GM12878 (cell line): ENCODE results near the gene GABARAPL2. TPM values are rescaled to one million over a fixed set of nuclear protein-coding genes. Genes with fewer than 3 reads are reported as not detected.
A peak's percentile ranks its signal among the peaks of the same experiment; 100 is the strongest.

Experiments
- BACH1 ChIP-seq: fragments of 450-650 bp; IDR thresholded peaks from 2 replicates; pipeline ENCODE4 v1.6.1; 2017; ENCODE audit warnings: mild to moderate bottlenecking, borderline replicate concordance
- CHD1 ChIP-seq: IDR thresholded peaks from 2 replicates; pipeline ENCODE4 v1.6.1; 2012; ENCODE audit warnings: low read depth, low read length, improper control_type of control experiment
- CHD2 ChIP-seq: IDR thresholded peaks from 2 replicates; pipeline ENCODE4 v1.6.1; 2011; ENCODE audit warnings: low read depth, low read length, improper control_type of control experiment, borderline replicate concordance
- EED ChIP-seq: sonication (generic); IDR thresholded peaks from 2 replicates; pipeline ENCODE4 v1.6.1; 2016; ENCODE audit warnings: antibody characterized with exemption, low read depth
- EP300 ChIP-seq, 2 experiments: fragments of 150-350 bp in 1 of 2; IDR thresholded peaks; 2 replicates each; pipeline ENCODE4 v1.6.1; 2011 to 2012; ENCODE audit warnings: low read depth in 2 of 2, low read length in 2 of 2, borderline replicate concordance in 1 of 2, improper control_type of control experiment in 1 of 2, inconsistent platforms in 1 of 2; ENCODE audit not compliant: control insufficient read depth in 1 of 2
- ETV6 ChIP-seq, 2 experiments: fragments of 450-650 bp in 1 of 2; IDR thresholded peaks in 1 of 2; conservative IDR thresholded peaks in 1 of 2; 2 replicates each; pipeline ENCODE4 v1.6.1; 2014; ENCODE audit warnings: antibody characterized with exemption in 1 of 2, borderline replicate concordance in 1 of 2, low read depth in 1 of 2, mild to moderate bottlenecking in 1 of 2, moderate library complexity in 1 of 2
- HDAC6 ChIP-seq: fragments of 200-600 bp; sonication (generic); IDR thresholded peaks from one replicate; pipeline ENCODE4 v1.8.0; 2017; ENCODE audit warnings: antibody characterized with exemption; ENCODE audit not compliant: unreplicated experiment
- JUND ChIP-seq: IDR thresholded peaks from 2 replicates; pipeline ENCODE4 v1.6.1; 2012; ENCODE audit warnings: low read depth, mild to moderate bottlenecking, low read length, improper control_type of control experiment, moderate library complexity
- MXI1 ChIP-seq: fragments of 150-350 bp; IDR thresholded peaks from 2 replicates; pipeline ENCODE4 v1.6.1; 2011; ENCODE audit warnings: low read depth, mild to moderate bottlenecking, inconsistent platforms, low read length, improper control_type of control experiment
- MYC ChIP-seq: IDR thresholded peaks from 2 replicates; pipeline ENCODE4 v1.6.1; 2011; ENCODE audit warnings: mild to moderate bottlenecking, low read length, moderate library complexity, inconsistent platforms; ENCODE audit not compliant: insufficient read depth, insufficient replicate concordance, insufficient read length, severe bottlenecking
- NBN ChIP-seq: fragments of 450-650 bp; IDR thresholded peaks from 2 replicates; pipeline ENCODE4 v1.6.1; 2016
- NFYB ChIP-seq: IDR thresholded peaks from 2 replicates; pipeline ENCODE4 v1.6.1; 2011; ENCODE audit warnings: low read depth, mild to moderate bottlenecking, low read length, improper control_type of control experiment, moderate library complexity; ENCODE audit not compliant: insufficient read depth
- SPI1 ChIP-seq: IDR thresholded peaks from 2 replicates; pipeline ENCODE4 v1.6.1; 2011; ENCODE audit warnings: low read depth, mild to moderate bottlenecking, low read length, moderate library complexity, borderline replicate concordance; ENCODE audit not compliant: insufficient read depth
- SREBF1 ChIP-seq: IDR thresholded peaks from 2 replicates; pipeline ENCODE4 v1.6.1; 2012; ENCODE audit warnings: mild to moderate bottlenecking, low read length
- TBL1XR1 ChIP-seq: IDR thresholded peaks from 2 replicates; pipeline ENCODE4 v1.6.1; 2012; ENCODE audit warnings: low read depth, low read length, improper control_type of control experiment
- YY1 ChIP-seq: IDR thresholded peaks from 2 replicates; pipeline ENCODE4 v1.6.1; 2011; ENCODE audit warnings: low read depth, mild to moderate bottlenecking, low read length
- ZBED1 ChIP-seq: IDR thresholded peaks from 2 replicates; pipeline ENCODE4 v1.6.1; 2016; ENCODE audit warnings: borderline replicate concordance
- ZNF274 ChIP-seq: IDR thresholded peaks from one replicate; pipeline ENCODE4 v1.8.0; 2011; ENCODE audit not compliant: insufficient read length, insufficient read depth
- ZNF622 ChIP-seq: fragments of 450-650 bp; IDR thresholded peaks from 2 replicates; pipeline ENCODE4 v1.6.1; 2017; ENCODE audit warnings: mild to moderate bottlenecking, inconsistent platforms
- polyA plus RNA-seq, 11 experiments: library from polyadenylated mRNA; depleted of rRNA in 4 of 11; unstranded in 6 of 11; stranded (reverse) in 5 of 11; fragments of >200 nt; fragmentation: Nextera tagmentation in 4 of 11; fragmentation: Illumina TruSeq in 1 of 11; extraction: Ambion mirVana in 4 of 11; extraction: Trizol in 1 of 11; gene quantifications; 1 replicate in 1 of 11; 2 replicates in 10 of 11; pipeline versions ENCODE4 v1.2.1 to v1.2.3, GENCODE V29; 2011 to 2016; ENCODE audit warnings: inconsistent platforms in 2 of 11, missing spikeins in 2 of 11, low read depth in 1 of 11
- total RNA-seq, 4 experiments: library from RNA; depleted of rRNA in 3 of 4; stranded (reverse); fragments of >200 nt in 3 of 4; fragmentation: Illumina TruSeq in 1 of 4; extraction: Trizol in 1 of 4; gene quantifications; 2 replicates each; pipeline versions ENCODE4 v1.2.1 to v1.2.3, GENCODE V29; 2013 to 2021
- TF ChIP-seq, protein P1 (sequence below): fragments of 450-650 bp; IDR thresholded peaks from 2 replicates; pipeline ENCODE4 v1.6.1; 2016; ENCODE audit warnings: mild to moderate bottlenecking
- TF ChIP-seq, protein P2 (sequence below), 3 experiments: IDR thresholded peaks in 2 of 3; conservative IDR thresholded peaks in 1 of 3; 2 replicates each; pipeline ENCODE4 v1.5.1; 2011; ENCODE audit warnings: low read depth in 3 of 3, low read length in 3 of 3, mild to moderate bottlenecking in 3 of 3, control low read depth in 2 of 3, moderate library complexity in 2 of 3, inconsistent platforms in 1 of 3, mixed read lengths in 1 of 3; ENCODE audit not compliant: control insufficient read depth in 2 of 3, insufficient read depth in 1 of 3; ENCODE audit errors: extremely low read depth in 1 of 3
- TF ChIP-seq, protein P3 (sequence below): fragments of 450-650 bp; IDR thresholded peaks from 2 replicates; pipeline ENCODE4 v1.6.1; 2017; ENCODE audit warnings: borderline replicate concordance
- TF ChIP-seq, protein P4 (sequence below): fragments of 450-650 bp; IDR thresholded peaks from 2 replicates; pipeline ENCODE4 v1.6.1; 2016; ENCODE audit warnings: mild to moderate bottlenecking
- TF ChIP-seq, protein P5 (sequence below): IDR thresholded peaks from 2 replicates; pipeline ENCODE4 v1.6.1; 2011; ENCODE audit warnings: low read depth, mild to moderate bottlenecking, low read length, moderate library complexity, borderline replicate concordance; ENCODE audit errors: extremely low read depth

GABARAPL2 gene
- total and polyA plus RNA-seq, 10 of the 15 experiments (the other 5 are each of a cell fraction or from before 2014, with no cell fraction given) = 61.9 to 359 (median 128) TPM

DNA sequence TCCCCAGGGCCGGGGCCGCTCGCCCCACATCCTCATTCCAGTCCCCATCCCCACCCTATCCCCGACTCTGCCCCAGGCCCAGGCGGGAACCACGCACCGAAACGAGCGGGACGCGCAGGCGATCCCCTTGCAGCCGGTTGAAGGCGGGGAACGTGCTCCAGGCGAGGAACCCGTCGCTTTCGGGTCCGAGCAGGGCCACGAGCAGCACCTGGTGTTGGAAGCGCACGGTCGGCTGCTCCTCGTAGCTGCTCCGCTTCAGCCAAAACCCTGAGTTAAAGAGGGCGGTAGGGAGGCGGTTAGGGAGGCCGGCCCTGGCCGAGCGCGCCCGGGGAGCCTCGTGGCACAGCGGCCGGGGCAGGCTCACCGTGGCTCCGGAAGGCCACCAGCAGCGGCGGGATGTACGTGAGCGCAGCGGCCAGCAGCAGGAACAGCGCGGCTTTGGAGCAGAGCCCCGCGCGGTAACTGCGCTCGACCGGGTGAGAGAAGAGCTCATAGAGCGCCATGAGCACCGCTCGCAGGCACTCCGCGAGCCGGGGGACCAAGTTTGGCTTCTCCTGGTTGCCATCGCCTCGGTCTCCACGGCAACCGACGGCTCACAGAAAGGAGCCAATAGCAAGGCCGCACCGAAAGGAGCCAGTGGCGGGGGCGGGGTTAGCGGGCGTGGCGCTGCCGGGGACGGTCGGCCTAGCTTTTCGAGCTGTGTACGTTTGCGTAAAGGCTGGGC, 10.3 kb upstream of the GABARAPL2 start, which contains the start of gene TMEM231 (continued):
- TF ChIP-seq, protein P1, sequence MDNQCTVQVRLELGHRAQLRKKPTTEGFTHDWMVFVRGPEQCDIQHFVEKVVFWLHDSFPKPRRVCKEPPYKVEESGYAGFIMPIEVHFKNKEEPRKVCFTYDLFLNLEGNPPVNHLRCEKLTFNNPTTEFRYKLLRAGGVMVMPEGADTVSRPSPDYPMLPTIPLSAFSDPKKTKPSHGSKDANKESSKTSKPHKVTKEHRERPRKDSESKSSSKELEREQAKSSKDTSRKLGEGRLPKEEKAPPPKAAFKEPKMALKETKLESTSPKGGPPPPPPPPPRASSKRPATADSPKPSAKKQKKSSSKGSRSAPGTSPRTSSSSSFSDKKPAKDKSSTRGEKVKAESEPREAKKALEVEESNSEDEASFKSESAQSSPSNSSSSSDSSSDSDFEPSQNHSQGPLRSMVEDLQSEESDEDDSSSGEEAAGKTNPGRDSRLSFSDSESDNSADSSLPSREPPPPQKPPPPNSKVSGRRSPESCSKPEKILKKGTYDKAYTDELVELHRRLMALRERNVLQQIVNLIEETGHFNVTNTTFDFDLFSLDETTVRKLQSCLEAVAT = no peak
- TF ChIP-seq NFYB (peak; percentile 54; the same call in 1 of the 2 replicates), CHD2 (peak; percentile 13; the same call in 1 of the 2 replicates), ZBED1 (no peak), ETV6 (conservative IDR thresholded peaks at IDR 0.05 in 1 of 2, IDR thresholded peaks at IDR 0.05 in 1 of 2; ENCODE audit: borderline replicate concordance in 1 of 2, low read depth in 1 of 2) (no peak), ZNF274 (no peak), EED (no peak), HDAC6 (no peak), CHD1 (no peak), JUND (no peak), SPI1 (no peak), MXI1 (peak; percentile 99), ZNF622 (no peak), EP300 (IDR thresholded peaks at IDR 0.05; ENCODE audit: borderline replicate concordance in 1 of 2, control insufficient read depth in 1 of 2, low read depth in 2 of 2, low read length in 2 of 2) (0 out of 4 replicates have a peak, but pooled peaks of 1 of the 2 experiments have one; percentile 21), YY1 (peak; percentile 84), BACH1 (0 out of 2 replicates have a peak, but pooled peaks have one; percentile 18), NBN (no peak), TBL1XR1 (no peak), SREBF1 (no peak), MYC (no peak)
- TF ChIP-seq, protein P2, sequence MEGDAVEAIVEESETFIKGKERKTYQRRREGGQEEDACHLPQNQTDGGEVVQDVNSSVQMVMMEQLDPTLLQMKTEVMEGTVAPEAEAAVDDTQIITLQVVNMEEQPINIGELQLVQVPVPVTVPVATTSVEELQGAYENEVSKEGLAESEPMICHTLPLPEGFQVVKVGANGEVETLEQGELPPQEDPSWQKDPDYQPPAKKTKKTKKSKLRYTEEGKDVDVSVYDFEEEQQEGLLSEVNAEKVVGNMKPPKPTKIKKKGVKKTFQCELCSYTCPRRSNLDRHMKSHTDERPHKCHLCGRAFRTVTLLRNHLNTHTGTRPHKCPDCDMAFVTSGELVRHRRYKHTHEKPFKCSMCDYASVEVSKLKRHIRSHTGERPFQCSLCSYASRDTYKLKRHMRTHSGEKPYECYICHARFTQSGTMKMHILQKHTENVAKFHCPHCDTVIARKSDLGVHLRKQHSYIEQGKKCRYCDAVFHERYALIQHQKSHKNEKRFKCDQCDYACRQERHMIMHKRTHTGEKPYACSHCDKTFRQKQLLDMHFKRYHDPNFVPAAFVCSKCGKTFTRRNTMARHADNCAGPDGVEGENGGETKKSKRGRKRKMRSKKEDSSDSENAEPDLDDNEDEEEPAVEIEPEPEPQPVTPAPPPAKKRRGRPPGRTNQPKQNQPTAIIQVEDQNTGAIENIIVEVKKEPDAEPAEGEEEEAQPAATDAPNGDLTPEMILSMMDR (IDR thresholded peaks at IDR 0.05 in 2 of 3, conservative IDR thresholded peaks at IDR 0.05 in 1 of 3; ENCODE audit: control insufficient read depth in 2 of 3, extremely low read depth in 1 of 3, insufficient read depth in 1 of 3, low read depth in 3 of 3, low read length in 3 of 3) = no peak
- TF ChIP-seq, protein P3, sequence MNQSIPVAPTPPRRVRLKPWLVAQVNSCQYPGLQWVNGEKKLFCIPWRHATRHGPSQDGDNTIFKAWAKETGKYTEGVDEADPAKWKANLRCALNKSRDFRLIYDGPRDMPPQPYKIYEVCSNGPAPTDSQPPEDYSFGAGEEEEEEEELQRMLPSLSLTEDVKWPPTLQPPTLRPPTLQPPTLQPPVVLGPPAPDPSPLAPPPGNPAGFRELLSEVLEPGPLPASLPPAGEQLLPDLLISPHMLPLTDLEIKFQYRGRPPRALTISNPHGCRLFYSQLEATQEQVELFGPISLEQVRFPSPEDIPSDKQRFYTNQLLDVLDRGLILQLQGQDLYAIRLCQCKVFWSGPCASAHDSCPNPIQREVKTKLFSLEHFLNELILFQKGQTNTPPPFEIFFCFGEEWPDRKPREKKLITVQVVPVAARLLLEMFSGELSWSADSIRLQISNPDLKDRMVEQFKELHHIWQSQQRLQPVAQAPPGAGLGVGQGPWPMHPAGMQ = no peak
- TF ChIP-seq, protein P4, sequence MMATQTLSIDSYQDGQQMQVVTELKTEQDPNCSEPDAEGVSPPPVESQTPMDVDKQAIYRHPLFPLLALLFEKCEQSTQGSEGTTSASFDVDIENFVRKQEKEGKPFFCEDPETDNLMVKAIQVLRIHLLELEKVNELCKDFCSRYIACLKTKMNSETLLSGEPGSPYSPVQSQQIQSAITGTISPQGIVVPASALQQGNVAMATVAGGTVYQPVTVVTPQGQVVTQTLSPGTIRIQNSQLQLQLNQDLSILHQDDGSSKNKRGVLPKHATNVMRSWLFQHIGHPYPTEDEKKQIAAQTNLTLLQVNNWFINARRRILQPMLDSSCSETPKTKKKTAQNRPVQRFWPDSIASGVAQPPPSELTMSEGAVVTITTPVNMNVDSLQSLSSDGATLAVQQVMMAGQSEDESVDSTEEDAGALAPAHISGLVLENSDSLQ = no peak
- TF ChIP-seq, protein P5, sequence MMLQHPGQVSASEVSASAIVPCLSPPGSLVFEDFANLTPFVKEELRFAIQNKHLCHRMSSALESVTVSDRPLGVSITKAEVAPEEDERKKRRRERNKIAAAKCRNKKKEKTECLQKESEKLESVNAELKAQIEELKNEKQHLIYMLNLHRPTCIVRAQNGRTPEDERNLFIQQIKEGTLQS = no peak
